HG02588 (cell line): ENCODE data around the gene LRMDA.

ENCODE experiments used
- ATAC-seq: cut with Tn5 transposase; IDR thresholded peaks from one replicate; pipeline ENCODE4 v1.9.1; 2021; ENCODE audit warnings: mild to moderate bottlenecking, moderate library complexity; ENCODE audit not compliant: unreplicated experiment

LRMDA gene

DNA sequence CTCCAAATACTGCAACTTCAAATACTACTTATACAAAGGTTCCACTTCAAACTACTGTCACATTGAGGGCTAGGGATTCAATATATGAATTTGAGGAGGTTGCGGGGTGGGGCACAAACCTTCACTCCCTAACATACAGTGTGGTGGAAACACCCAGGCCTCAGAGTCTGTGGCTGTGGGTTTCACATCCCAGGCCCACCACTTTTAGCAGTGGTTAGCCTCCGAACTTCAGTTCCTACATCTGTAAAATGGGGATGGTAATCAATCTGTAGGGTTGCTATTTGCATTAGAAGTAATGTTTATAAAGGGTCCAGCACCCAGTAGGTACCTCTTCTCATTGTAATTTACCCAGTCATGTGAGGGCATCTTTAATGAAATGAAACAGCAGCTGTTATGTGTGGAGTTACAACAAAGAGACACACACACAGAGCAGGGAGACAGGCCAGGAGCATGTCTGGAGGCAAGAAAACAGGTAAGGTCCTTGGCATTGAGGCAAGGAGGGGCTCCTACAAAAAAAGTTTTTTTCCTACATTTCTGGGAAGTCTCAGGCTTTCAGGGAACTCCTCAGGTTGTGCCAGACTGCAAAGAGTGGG, 570.9 kb downstream of the LRMDA start:
- ATAC-seq: no peak

DNA sequence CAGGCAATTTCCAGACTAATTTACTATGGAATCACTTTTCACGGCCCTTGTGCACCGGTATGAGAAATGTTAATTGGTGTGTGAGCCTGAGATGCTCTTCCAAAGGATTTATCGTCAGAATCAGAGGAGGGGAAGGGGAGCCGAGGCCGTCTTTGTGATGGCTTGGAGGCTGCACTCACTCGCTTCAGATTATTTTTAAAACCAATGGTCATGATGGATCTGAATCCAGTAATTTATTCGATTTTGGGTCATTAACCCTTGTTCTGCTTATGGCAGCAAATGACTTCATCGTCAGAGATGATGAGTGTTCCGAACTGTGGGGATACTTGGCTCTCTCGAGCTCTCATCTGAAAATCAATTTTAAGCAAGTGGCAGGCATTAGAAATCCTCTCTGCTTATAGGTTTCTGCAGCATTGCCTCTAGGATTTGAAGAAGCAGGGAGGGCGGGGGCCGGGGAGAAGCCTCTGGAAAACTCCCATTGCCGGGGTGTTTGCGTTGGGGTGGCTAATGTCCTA, 576.3 kb downstream of the LRMDA start:
- ATAC-seq: no peak

DNA sequence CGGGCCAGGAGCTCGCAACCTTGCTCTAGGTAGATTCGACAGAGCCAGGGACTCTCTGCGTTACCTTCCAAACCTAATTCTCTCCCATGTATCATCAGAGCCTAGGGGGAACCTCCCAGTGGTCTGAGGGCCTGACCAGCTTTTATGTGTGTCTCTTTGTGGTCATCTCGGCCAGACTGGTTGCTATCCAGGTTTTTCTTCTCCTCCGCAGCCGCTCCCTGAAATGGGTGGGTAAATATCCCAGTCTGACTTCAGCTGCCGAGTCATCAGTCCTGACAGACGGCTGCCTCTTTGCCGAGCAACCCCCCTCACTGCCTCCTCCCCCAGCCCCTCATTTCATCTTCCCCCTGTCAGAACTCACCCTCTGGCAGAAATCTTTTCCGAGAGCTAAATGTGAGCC, 578.1 kb downstream of the LRMDA start:
- no peak for ATAC-seq

DNA sequence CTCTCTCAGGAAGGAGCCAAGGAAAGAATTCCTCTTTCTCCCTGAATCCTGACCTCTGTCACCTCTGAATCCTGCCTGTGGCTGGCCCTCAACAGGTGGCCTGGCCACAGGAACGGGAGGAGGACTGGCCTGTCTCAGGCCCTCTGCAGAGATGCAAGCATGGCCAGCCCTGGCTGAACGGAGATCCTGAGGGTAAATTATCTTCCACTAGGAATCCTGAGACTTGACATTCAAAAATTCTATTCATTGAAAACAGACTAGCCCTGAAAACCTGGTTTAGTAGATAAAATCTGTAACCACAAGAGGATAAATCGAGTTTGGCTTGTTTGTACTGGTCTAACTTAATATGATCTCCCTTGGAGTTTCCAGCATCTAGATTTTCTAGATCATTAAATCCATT, 579.3 kb downstream of the LRMDA start:
- no peak for ATAC-seq

DNA sequence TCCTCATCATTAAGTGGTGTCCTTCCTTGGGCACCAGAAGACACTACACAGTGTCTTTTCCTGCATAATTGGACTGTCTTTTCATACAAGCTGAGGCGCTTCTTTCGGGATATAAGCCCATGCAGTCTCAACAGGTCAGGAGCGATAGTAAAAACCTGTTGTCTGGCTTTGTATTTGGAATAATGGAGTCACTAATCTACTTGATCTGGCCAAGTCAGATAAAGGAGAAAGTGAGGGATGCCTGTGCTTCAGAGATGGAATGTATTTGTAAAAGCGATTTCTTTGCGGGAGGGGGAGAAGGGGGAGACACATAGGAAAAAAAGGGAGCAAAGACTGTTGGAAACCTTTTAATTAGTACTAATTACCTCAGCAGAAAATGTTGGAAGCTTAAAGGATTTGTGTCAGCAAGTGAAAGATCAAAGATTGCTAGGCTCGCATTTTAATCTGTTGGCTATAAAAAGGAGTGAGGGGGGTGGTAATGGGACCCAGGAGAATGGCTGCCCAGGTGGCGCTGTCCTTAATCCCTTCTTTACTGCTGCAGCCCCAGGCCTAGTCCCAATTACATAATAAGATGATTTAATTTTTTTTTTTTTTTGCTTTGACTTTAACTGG, 581.4 kb downstream of the LRMDA start:
- ATAC-seq: no peak

DNA sequence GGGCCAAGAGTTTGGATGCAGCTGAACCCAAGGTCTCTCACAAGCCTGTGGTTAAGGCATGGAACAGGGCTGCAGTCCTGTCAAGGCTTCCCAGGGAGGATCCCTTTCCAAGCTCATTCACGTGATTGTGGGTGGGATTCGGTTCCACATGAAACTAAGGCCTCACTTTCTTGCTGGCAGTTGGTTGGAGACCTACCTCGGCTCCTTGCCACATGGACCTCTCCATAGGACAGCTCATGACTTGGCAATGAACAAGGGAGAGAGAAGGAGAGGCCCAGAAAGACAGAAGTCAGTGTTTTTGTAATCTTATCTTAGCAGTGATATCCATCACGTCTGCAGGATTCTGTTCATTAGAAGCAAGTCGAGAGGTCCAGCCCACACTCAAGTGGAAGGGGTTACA, 583.8 kb downstream of the LRMDA start:
- no peak for ATAC-seq

DNA sequence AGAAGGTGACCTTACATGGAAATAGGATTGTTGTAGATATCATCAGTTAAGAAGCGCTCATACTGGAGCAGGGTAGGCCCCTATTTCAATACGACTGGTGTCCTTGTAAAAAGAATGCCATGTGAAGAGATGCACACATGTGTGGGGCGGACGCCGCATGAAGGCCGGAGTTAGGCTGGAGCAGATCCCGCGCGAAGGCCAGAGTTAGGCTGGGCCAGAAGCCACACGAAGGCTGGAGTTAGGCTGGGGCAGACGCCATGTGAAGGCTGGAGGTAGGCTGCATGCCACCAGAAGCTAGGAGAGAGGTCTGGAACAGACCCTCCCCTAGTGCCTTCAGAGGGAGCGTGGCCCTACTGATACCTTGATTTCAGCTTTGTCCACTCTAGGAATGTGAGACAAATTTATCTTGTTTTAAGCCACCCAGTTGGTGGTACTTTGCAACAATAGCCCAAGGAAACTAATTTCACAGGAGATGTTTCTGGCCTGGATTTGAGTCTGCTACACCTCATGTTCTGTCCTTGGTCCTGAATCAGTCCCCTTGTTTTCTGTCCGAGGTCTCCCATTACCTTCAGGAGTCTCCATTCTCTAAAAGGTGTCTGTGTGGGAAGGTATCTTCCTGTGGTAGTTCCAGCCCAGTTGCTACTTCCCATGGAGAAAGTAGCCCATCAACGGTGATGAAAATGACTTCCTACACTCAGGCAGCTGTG, 585.8 kb downstream of the LRMDA start:
- no peak for ATAC-seq

DNA sequence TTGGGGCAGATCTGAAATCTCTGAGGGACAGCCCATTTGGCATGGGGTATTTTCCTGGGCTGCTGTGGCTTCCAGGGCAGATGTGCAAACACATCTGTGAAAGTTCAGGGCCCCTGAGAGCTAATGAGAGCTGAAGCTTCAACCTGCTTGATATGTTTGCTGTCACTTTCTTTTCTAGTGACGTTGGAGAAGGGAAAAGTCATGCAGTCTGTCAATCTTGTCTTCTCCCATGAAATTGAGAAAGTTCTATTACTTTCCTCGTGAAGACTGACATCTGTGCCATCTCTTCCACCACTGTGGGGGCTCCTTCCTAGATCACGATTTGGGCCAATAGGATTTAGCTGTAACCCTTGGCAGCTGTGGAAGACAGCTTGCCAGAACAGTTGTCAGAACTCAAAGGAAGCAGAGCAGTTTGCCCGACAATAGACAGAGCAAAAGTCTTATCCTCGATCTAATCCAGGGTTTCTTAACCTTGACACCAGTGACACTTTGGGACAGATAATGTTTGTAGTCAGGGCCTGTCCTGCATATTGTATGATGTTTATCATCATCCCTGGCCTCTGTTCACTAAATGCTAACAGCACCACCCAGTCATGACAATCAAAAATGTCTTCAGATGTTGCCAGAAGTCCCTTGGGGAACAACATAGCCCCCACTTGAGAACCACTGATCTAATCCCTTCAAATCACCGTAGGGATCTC, 586.5 kb downstream of the LRMDA start:
- no peak for ATAC-seq

DNA sequence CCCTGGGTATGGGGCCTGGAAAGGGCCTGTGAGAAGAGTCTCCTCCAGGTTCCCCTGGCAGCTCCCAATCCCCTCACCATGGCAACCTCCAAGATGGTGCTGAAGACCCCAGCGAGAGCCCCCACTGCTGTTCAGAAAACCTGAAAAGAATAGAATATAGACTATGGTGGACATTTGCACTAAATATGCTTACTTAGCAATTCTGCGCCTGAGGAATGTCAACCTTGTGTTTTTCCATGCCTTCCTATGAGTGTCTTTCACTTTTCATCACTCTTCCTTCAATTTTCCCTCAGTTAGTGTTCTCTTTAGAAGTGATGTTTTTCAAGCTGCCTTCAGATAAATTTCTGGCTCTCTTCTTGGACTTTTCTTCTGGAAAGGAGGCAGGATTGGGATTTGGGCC, 589.2 kb downstream of the LRMDA start:
- no peak for ATAC-seq

DNA sequence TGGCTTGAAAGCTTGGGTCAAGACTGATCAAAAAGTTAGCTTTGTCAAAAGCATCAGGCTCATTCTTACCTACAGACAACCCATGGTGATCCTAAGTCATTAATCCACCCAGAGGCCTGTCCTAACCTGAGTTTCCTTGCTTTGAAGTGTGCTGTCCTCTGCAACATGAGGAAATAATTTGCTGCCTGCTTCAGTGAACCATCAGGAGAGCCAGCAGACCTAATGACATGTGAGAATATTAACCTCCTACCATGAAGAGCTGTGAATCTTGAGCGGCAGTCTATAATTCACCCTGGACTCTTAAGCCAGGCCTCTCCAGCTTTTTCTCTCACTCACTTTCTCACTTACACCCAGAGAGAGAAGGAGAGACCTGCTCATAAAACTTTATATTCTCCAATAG, 590.0 kb downstream of the LRMDA start:
- ATAC-seq: no peak

DNA sequence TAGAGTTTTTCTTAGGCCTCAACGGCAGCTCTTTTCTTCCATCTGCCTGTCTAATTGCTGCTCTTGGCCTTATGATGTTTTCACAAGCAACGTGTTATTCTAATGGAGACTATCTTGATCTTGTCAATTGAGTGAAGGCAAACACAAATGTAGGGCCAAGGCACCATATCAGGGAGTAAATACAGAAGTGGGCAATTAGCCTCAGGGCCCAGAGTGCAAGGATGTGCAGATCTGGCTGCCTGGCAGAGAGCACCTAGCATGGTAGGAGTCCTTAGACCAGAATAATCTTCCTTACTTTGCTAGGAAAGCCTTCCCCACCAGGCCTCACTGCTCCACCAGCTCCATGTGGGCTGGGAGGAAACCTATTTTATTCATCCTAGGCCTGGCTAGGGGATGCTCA, 590.9 kb downstream of the LRMDA start:
- ATAC-seq: no peak

DNA sequence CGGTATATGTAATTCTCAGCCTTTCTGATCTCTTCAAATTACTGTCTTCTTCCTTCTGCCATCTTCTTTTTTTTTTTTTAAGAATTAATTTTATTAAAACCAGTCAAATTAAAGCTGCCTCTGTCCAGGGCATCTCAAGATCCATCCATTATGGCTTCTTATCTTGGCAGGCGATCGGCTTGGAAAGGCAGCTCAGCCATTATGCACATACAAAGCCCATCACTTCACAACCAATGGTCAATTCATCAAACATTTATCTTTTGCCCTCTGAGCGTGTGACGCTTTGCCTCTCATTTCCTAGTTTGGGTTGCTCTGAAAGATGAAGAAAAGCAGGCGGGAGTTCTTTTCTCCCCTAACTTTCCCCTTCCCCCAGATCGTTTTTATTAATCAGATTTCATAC, 591.6 kb downstream of the LRMDA start:
- ATAC-seq: no peak

DNA sequence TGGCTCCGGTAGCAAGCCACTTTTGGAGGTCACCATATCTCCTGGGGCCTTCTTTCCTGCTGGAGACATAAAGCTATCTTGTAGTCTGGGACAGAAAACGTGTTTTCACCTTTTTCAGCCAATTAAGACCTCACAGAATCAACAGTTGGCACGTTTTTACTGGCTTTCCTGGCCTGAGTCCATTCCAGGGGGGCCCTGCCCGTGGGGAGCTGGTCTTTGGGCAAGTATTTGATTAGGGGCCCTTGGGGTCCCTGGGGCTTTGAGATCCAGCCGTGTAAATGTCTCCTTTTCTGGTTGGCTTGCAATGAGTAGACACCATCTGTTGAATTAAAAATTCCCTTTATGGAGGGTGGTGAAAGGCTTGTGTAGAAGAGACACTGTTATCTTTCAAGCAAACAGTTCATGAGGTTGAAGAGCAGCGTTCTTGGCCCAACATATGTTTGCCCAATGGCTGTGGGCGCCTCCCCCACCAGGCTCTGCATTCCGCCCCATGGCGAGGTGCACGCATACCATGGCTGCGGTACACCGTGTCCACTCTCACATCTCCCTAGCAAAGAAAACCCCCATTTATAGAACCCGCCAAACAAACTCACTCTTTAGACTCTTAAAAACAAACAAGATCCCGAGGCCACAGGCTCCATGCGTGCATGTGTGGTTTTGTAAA, 593.2 kb downstream of the LRMDA start:
- ATAC-seq: no peak

DNA sequence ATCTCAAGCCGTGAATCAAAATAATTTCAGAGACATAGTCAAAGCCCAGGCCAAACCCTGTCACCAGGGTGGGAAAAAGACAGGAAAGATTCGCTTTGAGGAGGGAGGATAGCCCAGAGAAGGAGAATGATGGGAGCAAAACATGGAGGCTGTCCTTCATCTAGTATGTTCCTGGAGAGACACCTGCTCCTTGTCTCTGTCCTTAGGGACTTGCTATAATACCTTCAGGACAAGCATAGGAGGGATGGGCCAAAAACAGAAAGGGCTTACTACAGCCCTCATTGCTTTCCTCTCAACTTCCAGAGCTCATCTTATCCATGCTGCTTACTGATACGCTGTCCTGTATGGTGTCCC, 593.7 kb downstream of the LRMDA start:
- ATAC-seq: no peak

DNA sequence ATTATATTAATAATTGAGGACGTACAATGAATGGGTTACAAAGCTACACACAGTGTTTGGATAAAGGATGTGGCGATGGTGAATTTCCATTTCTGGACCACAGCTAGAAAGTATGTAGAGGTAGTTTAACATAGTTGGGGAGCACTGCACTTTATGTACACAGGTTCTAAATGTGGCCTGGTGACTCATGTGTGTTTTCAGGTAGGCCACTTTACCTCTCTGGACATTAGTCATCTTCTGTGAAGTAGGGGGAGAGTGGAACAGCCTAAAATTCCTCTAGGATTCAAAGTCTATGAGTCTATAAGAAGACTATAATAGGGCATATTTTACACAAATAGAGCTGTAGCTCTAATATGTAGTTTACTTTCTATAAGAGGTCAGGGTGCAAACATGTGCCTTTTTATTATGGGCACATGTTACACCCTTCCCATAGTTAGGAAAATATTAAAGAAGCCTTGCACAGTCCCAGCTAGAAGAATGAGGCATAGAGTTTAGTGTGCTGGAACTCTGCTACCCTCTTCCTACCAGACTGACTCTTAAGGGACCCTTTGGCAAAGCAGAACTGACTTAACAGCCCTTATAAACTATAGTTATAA, 594.9 kb downstream of the LRMDA start:
- ATAC-seq: no peak

DNA sequence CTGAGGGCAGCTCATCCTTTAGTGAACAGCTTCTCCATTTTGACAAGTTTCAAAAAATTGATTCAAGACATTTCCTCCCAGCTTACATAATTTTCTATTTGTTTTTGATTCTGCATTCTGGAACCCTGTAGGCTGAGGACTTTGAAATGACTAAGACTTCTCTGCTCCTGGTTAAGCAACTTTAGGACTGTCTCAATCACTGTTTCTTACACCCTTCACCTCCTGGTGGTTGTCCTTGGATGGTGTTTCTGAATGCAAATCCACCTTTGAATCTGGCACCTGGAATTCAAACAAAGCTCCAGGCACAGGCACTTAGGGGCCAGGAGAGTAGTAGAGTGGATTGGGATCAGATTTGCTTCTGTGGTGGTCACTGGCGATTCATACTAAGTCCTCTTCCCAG, 595.5 kb downstream of the LRMDA start:
- ATAC-seq: no peak

DNA sequence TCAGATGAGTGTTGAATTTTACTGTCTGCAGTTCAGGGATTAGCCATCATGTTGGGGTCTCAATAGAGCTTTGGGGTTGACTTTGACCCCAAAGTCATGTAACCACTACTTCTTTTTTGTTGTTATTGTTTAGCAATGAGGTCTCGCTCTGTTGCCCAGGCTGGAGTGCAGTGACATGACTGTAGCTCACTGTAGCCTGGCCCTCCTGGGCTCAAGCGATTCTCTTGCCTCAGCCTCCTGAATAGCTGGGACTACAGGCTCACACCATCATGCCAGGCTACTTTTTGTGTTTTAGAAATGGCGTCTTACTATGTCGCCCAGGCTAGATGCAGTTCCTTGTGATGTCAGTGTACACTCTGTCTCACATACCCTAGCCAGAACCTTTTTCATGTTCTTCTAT, 598.4 kb downstream of the LRMDA start:
- ATAC-seq: no peak

DNA sequence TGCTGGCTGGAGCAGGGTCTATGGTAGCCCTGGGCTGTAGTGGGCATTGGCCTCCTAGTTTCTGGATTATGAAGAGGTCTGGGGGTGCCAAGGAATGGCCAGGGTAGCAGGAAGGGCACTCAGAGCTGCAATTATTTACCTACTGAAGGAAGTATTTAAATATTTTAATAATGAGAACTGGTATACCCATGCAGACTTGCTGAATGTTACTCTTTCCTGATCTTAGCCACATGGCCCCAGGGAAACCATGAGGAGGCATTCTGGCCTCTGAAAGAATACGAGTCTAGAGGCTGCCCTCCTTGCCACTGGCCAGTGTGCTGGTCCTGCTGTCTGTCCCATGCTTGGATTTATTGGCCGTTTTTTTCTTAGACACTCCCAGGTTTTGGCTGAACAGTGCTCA, 599.7 kb downstream of the LRMDA start:
- ATAC-seq: no peak

DNA sequence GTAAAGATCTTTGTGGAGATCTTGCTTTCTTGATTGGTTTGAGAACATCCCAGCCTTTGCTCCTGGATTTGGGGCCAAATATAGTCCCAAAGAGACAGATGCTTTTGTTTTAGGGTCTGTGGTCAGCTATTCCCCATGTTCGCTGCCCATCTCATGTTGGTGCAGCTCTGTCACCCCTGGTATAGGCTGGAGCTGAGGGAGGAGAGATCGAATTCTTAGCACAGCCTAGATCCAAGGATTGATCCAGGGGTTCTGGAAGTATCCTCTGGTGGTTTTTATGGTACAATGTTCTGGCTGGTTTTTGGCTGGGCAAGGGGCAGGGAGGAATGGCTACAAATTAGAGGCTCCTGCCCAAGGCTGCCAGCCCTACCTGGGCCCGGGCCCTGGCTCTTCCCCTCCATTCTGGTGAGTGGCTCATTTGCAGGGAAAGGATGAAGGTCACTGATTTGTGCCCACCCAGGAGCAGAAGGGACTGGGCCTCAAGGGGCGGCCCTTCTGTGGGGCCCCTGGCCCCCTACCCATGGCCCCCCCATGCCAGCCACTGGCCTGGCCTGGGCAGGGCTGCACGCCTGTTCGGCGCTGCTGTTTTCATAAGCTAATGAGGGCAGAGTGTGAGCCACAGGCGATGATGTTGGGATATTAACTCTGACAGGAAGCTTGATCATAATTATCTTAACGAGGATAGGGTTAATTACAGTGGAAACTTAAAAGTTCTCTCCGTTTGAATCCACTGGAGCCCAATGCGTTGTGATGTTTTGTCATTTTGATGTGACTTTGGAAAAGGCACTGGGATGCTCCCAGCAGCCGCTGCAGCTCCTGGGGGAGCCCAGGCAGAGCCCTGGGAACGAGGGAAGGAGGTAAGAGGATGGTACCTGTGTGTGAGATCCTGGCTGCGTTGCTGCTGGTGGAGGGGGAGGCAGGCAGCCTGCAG, 600.6 kb downstream of the LRMDA start:
- ATAC-seq: no peak

DNA sequence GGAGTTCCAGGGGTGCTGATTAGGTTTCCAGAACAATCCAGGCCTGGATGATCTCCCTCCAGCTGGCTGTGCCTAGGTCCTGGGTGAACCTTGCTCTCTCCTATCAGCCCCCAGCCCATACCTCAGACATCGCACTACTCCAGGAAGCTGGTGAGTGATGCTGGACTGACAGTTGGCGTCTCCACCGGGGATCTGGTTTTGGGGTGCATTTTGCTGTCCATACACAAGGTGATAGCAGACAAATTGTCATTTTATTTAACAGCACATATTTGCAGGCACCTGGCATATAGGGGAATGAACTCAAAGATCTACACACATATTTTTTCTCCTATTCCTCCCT, 601.2 kb downstream of the LRMDA start:
- ATAC-seq: no peak
